GM12873 (cell line): ENCODE results near the gene AK8.

Experiments used
- CTCF ChIP-seq: IDR thresholded peaks from 2 replicates; pipeline ENCODE4 v1.5.1; 2012; ENCODE audit warnings: low read depth, mild to moderate bottlenecking, moderate library complexity, low read length, control low read depth; ENCODE audit not compliant: insufficient read depth; ENCODE audit errors: missing control alignments

Gene AK8

GRCh38 chr9:132909311-132909710, 31.2 kb upstream of the AK8 start:
- no peak for TF ChIP-seq CTCF

GRCh38 chr9:132908635-132909034, 30.6 kb upstream of the AK8 start:
- TF ChIP-seq CTCF = no peak

- TF ChIP-seq CTCF = no peak
Observed at GRCh38 chr9:132905726-132906125, 27.6 kb upstream of the AK8 start.

GRCh38 chr9:132903574-132904492, 25.7 kb upstream of the AK8 start:
- no peak for TF ChIP-seq CTCF

- TF ChIP-seq CTCF = peak; percentile 85
Observed at GRCh38 chr9:132901858-132902831, 24.1 kb upstream of the AK8 start.

GRCh38 chr9:132898051-132898450, 20.0 kb upstream of the AK8 start:
- no peak for TF ChIP-seq CTCF

GRCh38 chr9:132896906-132897305, 18.8 kb upstream of the AK8 start:
- TF ChIP-seq CTCF = no peak
